Measurements from ENCODE around the gene ACVR1C.

The ACVR1C gene

DNA sequence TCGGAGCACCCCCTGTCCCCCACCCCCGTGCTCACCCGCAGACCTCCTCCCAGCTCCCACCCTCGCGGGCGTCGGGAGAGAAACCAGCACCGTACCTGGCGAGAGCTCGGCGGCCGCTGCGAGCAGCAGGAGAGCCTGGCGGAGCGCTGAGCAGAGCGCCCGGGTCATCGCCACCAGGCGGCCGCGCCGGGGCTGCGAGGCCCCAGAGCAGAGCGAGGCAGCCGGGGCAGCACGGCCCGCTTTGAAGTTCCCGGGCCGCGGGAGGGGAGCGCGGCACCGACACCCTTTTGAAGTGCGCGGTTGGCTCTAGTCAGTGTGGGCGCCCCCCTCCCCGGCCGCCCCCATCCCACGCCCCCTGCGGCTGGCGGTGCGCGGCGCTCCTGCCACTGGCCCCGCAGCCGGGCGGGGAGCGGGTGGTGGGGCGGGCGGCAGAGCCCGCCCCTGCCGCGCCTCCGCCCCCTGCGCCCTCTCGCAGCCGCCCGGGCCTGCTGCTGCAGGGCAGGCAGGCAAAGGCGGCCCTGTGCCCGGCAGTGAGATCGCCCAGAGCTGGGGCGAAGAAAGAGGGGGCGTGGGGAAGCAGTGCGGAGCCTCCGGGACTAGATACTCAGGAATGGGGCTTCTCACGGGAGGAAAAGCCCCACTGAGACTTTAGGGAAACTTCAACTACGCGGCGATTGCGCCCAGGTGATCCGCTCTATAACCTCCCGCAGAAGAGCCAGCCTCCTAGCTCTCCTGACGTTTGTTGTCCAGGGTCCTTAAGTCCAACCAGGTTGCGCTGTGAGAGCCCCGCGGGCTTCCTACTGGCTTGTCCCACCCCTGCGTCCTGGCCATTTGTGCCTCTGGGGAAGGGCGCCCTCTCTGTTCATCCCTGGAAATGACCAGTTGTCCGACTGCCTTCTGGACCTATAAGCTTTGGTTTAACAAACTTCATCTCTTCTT is at the start of gene ACVR1C:
TSS of gene ACVR1C (minus strand) at position 388 of the 939 bp plus-strand sequence. CDS start at position 168, 220 bp downstream.
- peak; percentile 33 for DNase-seq

DNA sequence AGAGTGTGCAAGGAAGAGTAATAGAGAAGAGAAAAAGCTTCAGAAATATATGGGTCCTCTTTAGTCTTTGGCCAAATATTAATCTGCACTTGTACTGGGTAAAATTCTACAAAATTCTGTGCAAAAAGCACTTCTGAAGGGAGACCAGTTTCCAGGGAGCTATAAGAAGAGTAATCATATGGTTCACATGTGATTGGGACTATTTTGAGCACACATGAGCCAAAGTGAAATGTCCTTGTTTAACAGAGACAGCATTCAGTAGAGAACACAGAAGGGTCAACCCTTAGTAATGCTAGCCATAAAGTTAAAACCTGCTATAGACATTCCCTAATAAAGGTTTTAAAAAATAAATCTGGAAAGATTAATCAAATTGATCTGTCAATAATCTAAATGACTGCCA is 49.3 kb upstream of the ACVR1C start:
- DNase-seq: no peak

DNA sequence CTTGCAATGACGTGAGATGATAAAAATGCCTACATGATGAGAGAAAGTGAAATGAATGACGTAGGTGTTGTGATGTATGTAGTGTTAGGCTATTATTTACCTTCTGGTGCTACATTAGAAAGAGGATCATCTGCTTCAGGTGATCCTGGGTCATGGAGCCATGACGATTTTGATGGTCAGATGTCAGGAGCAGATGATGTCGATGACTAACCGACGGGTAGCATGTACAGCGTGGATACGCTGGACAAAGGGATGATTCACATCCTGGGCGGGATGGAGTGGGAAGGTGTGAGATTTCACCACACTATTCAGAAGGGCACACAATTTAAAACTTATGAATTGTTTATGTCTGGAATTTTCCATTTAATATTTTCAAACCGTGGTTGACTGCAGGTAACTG is 43.5 kb upstream of the ACVR1C start:
- DNase-seq: no peak

DNA sequence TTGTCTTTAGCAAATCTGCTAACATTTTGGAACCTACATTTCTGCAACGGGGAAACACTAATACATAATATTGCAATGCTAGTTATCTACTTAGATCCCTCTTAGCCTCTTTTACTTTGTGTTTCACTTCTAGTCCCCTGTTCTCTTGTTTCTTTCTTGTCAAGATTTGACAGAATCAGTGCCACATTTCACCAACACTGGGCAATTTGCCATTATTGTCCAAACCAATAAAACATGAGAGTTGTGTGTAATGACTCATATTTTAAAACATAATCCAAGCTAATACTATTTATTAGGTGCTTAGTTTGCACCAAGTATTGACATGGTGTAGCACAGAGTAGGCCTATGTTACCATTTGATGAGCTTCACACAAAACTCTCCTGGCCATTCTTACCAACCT is 33.7 kb upstream of the ACVR1C start:
- DNase-seq: no peak

DNA sequence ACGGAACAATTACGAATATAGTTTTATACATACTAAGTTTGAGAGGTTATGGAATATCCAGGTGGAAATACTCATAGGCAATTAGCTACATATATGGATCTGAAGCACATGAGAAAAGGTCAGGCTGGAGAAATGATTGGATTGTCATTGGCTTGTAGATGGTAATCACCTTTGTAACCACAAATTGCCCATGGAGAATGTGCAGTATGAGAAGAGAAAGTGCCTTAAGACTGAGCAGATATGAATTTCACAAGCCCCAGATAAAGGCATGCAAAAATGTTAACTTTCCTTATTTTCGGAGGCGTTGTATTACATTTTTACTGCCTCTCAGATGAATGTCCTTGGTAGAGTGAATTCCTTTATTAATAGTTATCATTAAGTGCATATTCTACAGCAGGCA is 33.1 kb upstream of the ACVR1C start:
- no peak for DNase-seq

DNA sequence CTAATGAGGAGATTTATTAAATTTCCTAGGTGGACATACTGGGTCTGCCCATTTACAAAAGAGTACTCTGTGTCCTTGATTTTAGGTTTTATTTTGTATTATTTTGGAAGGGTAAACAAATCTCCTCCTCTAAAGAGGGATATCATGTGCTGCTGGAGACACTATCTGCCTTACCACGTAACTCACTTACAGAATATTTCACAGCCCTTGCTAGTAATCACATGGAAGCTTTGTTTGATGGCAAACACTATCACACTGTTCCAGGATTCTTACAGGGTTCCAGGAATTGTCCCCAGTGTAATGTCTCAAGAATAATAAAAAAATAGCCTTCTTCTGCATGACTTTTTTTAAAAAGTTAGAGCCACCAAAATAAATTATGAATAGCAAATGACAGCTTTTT is 29.2 kb upstream of the ACVR1C start:
- no peak for DNase-seq

DNA sequence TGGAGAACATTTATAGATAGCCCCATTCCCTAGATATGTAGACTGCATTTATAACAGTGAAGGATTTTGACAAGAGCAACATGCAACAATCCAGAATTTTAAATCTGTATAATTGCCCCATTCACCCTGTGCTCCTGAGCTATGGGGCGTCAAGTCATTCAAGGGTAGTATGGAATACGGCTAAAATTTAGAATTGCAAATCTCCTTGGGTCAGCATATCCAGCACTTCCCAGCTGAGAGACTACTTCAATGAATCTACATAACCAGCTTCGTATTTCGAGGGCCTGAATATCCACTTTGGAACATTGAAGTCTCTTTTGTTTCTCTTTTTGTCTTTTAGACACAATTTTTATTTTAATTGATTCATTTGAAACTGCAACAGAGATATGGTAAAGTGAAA is 28.4 kb upstream of the ACVR1C start:
- no peak for DNase-seq

DNA sequence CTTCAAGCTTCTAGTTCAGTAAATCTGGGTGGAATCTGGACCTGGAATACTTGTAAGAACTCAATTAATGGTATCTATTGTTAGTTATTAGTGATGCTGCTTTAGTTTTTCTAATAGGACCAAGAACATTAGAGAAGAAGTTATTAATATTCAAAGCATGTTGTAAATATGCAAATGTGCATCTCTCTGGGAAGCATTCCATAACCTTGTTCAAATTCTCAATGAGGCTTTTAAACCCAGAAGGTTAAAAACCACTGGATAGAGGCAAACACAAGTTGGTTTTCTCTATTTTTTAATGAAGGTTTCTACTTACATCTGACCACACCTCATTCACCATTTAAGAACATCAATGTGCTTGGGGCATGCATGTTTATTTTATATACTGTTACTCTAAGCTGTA is 16.1 kb upstream of the ACVR1C start:
- no peak for DNase-seq

DNA sequence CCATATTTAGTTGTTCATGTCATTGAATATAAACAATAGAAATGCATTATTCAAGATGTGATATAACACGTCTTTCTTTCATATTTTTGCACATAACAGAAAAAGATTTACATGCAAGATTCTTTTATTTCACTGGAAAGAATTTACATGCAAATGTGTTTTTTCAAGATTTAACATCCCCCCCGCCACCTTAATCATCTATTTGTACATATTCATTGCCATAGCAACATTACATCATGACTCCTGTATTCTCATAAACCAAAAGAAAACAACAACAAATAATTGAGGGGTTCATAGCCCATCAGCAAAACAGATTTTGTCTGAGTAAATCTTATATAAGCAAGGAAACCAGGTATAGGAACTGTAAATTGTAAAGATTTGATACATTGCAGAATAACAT is 3.2 kb upstream of the ACVR1C start:
- no peak for DNase-seq

DNA sequence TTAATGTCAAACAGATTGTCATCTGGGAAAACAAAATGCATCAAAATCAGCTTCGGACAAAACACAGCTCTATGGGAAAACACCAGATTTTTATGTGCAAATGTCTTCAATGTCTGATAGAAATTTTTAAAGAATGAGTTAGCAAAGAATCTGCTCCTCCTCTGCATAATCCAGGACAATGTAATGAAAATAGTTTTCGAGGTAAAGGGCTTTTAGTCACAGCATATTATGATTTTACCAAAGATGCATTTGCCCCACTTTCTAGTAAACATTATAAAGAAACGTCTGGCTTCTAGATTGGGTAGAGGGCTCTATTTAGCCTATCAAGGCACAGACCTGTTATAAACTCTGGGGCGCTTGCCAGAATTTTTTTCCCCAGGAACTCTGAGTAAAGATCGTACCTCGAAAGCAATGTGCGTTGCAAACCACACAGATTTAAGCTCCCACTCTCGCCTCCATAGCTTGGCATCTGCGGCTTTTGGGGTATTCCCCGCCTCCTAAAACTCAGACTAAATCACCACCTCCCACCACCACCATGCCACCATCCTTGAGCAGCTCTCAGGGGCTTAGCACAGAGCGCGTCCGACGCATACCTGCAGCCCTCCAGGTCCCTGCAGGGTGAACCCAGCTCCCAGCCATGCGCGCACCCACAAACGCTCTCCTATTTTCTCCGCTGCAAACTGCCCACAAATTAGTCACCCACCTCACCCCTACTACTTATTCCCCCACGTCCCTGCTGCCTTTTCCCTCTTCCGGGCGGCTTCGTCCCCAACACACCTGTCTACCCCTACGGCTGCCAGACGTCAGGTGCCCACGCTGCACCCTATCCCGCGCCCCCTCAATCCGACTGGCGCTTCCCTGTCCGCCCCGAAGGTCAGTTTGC is 829 bp downstream of the ACVR1C start:
- no peak for DNase-seq

DNA sequence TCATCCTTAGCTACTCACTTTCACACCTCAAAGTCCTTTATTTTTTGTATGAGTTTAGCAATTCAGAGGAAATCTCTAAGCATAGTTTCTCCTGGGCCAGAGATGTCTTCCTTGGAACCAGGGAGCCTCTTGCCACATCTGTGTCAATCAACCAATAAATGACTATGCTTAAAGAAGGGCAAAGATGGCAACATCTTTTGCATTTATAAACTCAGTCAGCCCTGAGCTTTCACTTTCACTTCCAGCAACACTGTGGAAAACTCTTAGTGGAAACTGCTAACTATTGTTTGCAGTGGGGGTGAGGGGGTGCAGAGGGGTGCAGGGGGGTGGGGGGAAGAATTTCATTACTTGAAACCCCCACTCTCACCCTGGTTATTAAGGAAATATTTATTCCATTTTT is 3.4 kb downstream of the ACVR1C start:
- DNase-seq: no peak

DNA sequence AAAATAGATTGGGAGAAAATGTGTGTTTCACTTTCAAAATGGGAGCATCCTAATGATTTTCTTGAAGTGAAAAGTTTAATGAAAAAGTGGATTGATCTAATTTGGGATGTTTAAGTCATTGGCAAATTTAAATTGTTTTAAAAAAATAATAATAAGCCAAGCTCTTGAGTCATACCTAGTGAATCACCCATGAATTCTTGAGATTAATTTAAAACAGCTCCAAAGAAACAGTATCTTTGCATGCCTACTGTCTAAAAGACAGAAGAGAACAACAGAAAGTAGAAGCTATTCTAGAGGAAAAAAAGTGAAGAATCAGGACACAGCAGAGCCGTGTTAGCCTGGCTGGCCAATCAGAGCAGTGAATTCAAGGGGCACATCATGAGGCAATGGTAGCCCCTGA is 7.7 kb downstream of the ACVR1C start:
- DNase-seq: no peak

DNA sequence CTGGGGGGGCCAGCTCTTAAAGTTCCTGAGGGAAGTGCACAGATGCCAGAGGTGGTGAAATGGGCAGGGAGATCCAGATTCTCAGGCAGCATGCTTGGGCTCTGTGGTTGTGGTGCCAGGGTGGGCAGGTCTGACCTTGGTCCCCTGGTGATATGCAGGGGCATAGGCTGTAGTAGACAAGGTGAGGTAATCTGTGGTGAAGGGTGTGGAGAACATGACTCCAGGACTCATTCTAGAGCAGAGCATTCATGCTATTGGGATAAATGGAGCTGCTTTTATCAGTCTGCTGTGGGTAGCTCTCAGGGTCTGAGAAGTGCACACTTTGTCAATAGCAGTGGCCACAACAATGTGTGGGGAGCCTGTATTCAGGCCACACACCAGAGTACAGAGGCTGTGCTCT is 16.9 kb downstream of the ACVR1C start:
- DNase-seq: no peak

DNA sequence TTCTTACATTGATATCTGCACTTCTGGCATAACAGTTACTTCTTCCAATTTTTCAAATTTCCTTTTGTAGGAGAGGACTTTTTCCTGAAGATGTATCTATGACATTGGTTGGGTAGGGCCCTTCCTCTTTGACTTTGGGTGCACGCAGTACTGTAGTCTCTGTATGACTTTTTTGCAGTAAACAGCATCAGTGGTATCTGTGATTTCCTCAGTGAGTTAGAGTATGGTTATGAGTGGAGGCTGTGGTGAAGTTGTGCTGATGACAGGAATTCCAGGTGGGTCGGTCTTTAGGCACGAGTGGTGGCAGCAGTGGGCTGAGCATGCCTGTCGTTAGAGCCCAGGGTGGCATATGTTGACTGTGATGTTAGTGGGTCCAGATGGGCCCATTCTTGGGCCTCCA is 17.6 kb downstream of the ACVR1C start:
- no peak for DNase-seq

DNA sequence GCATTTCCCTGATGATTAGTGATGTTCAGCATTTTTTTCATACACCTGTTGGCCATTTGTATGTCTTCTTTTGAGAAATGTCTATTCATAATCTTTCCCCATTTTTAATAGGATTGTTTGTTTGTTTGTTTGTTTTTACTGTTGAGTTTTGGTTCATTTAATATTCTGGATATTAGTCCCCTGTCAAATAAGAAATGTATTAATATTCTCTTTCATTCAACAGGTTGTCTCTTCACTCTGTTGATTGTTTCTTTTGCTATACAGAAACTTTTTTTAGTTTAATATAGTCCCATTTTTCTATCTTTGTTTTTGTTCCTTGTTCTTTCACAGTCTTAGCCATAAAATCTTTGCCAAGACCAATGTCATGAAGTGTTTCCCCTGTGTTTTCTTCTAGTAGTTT is 22.1 kb downstream of the ACVR1C start:
- DNase-seq: no peak

DNA sequence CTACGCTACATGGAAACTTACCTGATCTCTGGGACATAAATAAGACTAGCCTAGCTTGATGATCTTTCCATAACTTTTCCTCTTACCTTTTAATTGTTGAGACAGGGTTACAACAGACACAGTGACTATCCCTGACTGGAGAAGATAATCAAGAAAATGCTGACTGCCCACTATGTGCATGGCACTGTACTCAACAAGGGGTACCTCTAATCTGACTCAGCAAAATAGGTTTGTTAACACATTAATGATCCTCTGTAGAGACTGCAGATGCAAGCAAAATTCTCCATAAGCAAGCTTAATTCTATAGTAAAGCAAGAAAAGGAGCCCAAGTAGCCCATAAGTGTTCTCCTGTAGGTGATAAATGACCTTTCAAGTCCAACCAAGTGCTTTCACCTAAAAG is 25.5 kb downstream of the ACVR1C start:
- DNase-seq: no peak

DNA sequence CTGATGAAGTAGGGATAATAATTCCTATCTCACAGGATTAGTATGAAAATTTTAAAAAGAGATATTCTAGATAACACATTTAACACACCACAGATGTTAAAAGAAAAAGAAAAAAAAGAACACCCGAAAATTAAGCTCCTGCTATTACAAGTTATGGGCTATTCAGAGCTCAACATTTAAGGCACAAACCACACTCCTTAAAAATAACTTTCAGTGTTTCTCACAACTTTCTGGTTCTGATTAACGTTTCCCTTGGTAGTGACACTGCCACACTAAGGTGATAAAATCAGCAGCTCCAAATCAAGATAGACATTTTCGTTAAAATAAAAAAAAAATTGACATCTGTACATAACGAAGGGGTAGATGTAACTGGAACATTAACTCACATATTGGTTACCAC is 26.9 kb downstream of the ACVR1C start:
- DNase-seq: no peak

DNA sequence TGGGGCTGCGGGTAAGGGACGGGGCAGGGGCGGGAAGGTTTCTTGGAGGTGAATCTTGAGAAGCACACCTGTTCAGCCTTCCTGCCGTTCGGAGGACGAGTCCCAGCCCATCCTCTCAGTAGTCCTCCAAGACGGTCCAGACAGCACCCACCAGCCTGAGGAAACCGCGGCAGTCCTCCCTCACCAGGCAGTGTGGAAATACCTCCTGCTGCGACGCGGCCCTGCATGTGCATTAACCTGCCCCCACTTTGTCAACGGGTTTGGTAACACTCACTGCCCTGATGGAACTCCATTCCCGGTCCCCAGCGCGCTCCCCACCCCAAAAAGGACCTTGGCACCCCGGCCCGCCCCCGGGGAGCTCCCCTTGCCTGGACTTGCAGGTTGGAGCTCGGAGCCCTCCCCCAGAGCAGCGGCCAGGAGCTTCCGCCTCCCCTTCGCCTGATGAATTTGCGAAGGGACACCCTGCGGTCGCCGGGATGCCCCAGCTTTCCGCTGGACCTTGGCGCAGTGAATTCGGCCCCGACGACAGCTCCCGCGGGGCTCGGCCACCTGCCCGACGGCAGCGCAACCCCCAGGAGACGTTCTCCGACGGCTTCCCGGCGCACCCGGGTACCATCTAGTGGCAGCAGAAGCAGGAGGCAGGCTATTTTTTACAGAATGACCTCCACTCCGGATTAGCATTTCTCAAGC is 31.5 kb downstream of the ACVR1C start:
- DNase-seq: no peak

DNA sequence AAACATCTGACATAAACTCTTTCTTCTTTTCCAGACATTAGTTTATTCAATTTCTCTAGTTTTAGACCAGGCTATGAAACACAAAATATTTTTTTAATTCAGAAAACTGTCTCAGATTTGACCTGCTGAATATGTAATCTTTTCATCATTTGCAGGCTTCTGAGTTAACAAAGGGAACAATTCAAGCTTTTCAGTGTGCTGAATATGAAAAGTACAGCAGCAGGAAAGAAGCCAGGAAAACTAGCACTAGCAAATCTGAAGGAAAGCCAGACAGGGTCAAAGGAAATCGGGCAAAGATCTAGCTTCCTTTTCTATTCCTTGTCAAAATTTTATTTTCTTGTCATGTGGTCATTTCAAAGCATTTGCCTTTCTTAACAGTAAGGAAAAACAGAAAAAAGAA is 35.3 kb downstream of the ACVR1C start:
- no peak for DNase-seq

DNA sequence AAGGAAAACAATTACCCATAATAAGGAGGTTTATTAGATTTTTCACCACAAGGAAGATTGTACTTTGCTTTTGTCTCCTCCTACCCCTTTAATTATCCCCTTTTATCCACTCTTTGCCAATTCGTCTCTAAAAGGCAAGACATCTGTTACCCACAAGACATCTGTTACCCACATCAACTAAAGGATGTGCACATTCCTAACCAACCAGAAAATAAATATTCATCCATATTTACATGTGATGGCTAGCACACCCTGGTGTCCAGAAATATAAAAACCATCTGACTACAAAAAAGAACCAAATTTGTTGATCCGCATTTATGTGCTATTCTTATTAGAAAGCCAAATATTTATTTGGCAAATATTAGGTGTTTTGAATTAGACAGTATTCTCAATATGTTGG is 35.7 kb downstream of the ACVR1C start:
- DNase-seq: no peak

DNA sequence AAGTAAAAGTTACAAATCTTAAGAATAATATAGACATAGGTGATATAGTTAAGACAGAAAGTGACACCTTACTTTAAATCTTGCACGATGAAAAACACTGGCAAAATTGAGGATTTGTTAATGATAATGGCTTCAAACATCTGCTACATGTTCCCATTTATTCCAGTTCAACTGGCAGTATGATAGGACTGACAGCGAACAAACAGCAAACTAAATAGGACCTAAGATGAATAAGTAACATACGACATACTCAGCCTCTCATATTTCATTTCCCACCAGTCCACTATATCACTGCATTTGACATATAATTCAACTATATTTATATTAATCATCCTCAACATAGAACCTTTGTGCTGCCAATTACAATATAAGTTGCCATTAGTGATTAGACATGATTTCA is 36.3 kb downstream of the ACVR1C start:
- DNase-seq: no peak

DNA sequence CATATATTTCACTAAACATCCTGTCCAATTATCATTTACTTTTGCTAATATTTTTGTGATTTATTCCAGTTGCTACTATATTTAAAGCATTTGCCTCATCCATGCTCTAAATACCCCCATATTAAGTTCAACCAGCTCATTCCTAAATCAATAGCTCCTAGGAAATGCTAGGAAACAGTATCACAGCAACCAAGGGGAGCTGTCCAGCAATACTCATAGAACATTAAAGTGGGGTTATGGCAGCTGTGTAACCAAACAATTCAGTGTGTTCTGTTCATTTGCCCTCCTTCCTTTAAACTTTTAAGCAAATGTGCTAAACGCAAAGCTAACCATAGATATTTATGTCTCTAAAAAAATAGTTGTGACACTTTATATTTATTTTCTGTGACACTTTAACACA is 41.1 kb downstream of the ACVR1C start:
- no peak for DNase-seq

DNA sequence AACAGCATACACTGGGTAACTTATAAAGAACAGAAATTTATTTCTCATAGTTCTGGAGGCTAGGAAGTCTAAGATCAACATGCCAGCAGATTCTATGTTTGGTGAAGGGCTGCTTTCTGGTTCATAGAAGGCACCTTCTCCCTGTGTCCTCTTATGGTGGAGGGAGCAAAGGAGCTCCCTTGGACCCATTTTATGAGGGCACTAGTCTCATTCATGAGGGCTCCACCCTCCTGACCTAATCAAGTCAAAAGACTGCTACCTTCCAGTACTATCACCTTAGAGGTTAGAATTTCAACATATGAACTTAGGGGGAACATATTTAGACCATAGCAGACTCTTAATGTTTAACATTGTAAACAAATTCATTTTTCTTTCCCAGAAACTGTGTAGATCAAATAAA is 54.5 kb downstream of the ACVR1C start:
- no peak for DNase-seq

Data from KG1 (cell line).